OCI-LY7 (cell line): ENCODE results near the gene DDX54. TPM values are rescaled to one million over a fixed set of nuclear protein-coding genes. Genes with fewer than 3 reads are reported as not detected.

Experiments
- BruUV-seq: library from RNA; stranded (reverse); fragments of 400-500 nt; replicated peaks from 2 replicates; lab custom pipeline; 2021; lab: Mats Ljungman, UMichigan
- CTCF ChIA-PET: fragments of 300-600 bp; sonication (Branson Sonifier 250); formaldehyde crosslinking; loops from one replicate; lab custom pipeline; 2022; ENCODE audit warnings: antibody characterized with exemption; ENCODE audit not compliant: unreplicated experiment; lab: Charles Lee
- POLR2A ChIA-PET: fragments of 300-600 bp; sonication (Branson Sonifier 250); formaldehyde crosslinking; loops from one replicate; lab custom pipeline; 2022; ENCODE audit warnings: antibody characterized with exemption; lab: Charles Lee
- DNase-seq: peaks from one replicate; pipeline ENCODE4 v3.0.0-alpha.2; 2015; ENCODE audit warnings: low spot score
- H2AFZ ChIP-seq: fragments of 200-600 bp; sonication (generic), shearing (Covaris generic); 2 replicates; pipeline ENCODE4 v1.6.1; 2014; ENCODE audit warnings: mild to moderate bottlenecking, antibody characterized with exemption, low read length, moderate library complexity
- H3K27ac ChIP-seq: fragments of 200-600 bp; sonication (generic); 2 replicates; pipeline ENCODE4 v1.5.1; 2014; ENCODE audit warnings: mixed run types, low read depth, mild to moderate bottlenecking, moderate library complexity, low read length, inconsistent platforms; ENCODE audit not compliant: poor library complexity, severe bottlenecking
- H3K36me3 ChIP-seq: fragments of 200-600 bp; sonication (generic); 2 replicates; pipeline ENCODE4 v1.6.1; 2014; ENCODE audit warnings: mild to moderate bottlenecking, antibody characterized with exemption, low read length, moderate library complexity, mixed read lengths; ENCODE audit not compliant: insufficient read depth
- H3K4me1 ChIP-seq: fragments of 200-600 bp; sonication (generic); 2 replicates; pipeline ENCODE4 v1.5.1; 2014; ENCODE audit warnings: mild to moderate bottlenecking, low read length; ENCODE audit not compliant: insufficient read depth, poor library complexity, severe bottlenecking
- H3K4me2 ChIP-seq: fragments of 200-600 bp; sonication (generic); 2 replicates; pipeline ENCODE4 v1.6.1; 2014; ENCODE audit warnings: mild to moderate bottlenecking, low read length
- H3K4me3 ChIP-seq: fragments of 200-600 bp; sonication (generic); 2 replicates; pipeline ENCODE4 v1.5.1; 2014; ENCODE audit warnings: mild to moderate bottlenecking, low read depth, low read length; ENCODE audit not compliant: poor library complexity, severe bottlenecking
- H3K79me2 ChIP-seq: fragments of 200-600 bp; sonication (generic); 2 replicates; pipeline ENCODE4 v1.6.1; 2016; ENCODE audit warnings: low read depth, mild to moderate bottlenecking, low read length, moderate library complexity, mixed read lengths; ENCODE audit not compliant: insufficient read depth
- H3K9me2 ChIP-seq: fragments of 200-600 bp; sonication (generic); 2 replicates; pipeline ENCODE4 v1.6.1; 2016; ENCODE audit warnings: mild to moderate bottlenecking, low read length, mixed read lengths; ENCODE audit not compliant: insufficient read depth
- H3K9me3 ChIP-seq: fragments of 200-600 bp; sonication (generic); 2 replicates; pipeline ENCODE4 v1.6.1; 2014; ENCODE audit warnings: mild to moderate bottlenecking, mixed run types, low read length, mixed read lengths
- H4K20me1 ChIP-seq: fragments of 200-600 bp; sonication (generic); 2 replicates; pipeline ENCODE4 v1.6.1; 2014; ENCODE audit warnings: mild to moderate bottlenecking, antibody characterized with exemption, low read length, moderate library complexity, mixed read lengths; ENCODE audit not compliant: insufficient read depth
- EZH2phosphoT487 ChIP-seq: fragments of 200-600 bp; sonication (generic); IDR thresholded peaks from 2 replicates; pipeline ENCODE4 v1.6.1; 2018; ENCODE audit warnings: low read depth, borderline replicate concordance, mild to moderate bottlenecking, mixed run types, antibody characterized with exemption, low read length, moderate library complexity, mixed read lengths
- intact Hi-C: fragments of 100-400 bp; cut with micrococcal nuclease; formaldehyde crosslinking; loops from one replicate; pipeline ENCODE4 v1.10.0; 2022; ENCODE audit not compliant: unreplicated experiment
- total RNA-seq, 2 experiments: library from RNA; depleted of rRNA in 1 of 2; stranded (reverse); fragments of >200 nt in 1 of 2; shearing (Covaris generic) in 1 of 2; gene quantifications; 2 replicates each; pipeline ENCODE4 v1.2.3, GENCODE V29; 2014 to 2022
- TF ChIP-seq, protein P1 (sequence below): fragments of 200-600 bp; sonication (generic); conservative IDR thresholded peaks from 2 replicates; pipeline ENCODE4 v1.5.1; 2014; ENCODE audit warnings: mild to moderate bottlenecking, antibody characterized with exemption, low read length, moderate library complexity, mixed read lengths

Gene DDX54
- total RNA-seq, 2 experiments from 2014 or later: 87.2 to 145 TPM

DNA sequence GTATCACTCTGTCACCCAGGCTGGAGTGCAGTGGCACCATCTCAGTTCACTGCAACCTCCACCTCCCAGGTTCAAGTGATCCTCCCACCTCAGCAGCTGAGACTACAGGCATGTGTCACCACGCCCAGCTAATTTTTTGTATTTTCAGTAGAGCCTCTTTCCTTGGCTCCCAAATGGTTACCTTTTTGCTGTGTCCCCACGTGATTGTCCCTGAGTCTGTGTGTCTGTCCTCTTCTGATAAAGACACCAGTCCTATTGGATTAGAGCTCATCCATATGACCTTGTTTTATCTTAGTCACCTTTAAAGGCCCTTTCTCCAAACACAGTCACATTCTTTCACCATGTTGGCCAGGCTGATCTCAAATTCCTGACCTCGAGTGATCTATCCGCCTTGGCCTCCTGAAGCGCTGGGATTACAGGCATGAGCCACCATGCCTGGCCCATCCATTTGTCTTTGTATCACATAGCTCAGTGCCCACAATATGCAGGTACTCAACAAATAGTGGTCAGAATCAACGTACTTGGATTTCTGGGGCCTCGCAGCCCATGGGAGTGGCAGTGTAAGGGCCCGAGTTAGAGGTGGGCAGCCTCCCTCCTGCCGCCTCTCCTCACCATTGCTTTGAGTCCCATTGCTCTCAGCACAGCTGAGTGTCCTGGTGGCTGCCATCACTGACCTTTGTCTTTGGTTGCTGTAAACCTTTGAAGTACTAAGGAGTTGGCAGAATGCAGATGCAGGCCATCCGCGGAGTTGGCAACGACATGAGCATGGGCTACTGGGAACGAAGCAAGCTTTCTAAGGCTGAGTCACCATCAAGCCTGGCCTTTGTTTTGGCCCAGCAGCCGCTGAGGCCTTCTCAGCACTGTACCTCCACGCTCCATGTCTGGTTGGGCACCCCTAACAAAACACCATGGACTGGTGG, 45.3 kb upstream of the DDX54 start:
- no peaks in the 10 kb centered on the region for H4K20me1 ChIP-seq
- peaks cover 73% of the 10 kb centered on the region for H3K4me1 ChIP-seq
- H3K4me2 ChIP-seq: peak overlapping the region; percentile 57
- TF ChIP-seq, protein P1, sequence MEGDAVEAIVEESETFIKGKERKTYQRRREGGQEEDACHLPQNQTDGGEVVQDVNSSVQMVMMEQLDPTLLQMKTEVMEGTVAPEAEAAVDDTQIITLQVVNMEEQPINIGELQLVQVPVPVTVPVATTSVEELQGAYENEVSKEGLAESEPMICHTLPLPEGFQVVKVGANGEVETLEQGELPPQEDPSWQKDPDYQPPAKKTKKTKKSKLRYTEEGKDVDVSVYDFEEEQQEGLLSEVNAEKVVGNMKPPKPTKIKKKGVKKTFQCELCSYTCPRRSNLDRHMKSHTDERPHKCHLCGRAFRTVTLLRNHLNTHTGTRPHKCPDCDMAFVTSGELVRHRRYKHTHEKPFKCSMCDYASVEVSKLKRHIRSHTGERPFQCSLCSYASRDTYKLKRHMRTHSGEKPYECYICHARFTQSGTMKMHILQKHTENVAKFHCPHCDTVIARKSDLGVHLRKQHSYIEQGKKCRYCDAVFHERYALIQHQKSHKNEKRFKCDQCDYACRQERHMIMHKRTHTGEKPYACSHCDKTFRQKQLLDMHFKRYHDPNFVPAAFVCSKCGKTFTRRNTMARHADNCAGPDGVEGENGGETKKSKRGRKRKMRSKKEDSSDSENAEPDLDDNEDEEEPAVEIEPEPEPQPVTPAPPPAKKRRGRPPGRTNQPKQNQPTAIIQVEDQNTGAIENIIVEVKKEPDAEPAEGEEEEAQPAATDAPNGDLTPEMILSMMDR: no peak
- TF ChIP-seq EZH2phosphoT487: no peak
- H3K27ac ChIP-seq: peak overlapping the region; percentile 82
- intact Hi-C loops: no loop called here
- peak overlapping the region; percentile 9 for H3K4me3 ChIP-seq
- H3K79me2 ChIP-seq: peaks cover 65% of the 10 kb centered on the region; the same call in 1 of the 2 replicates
- H3K36me3 ChIP-seq: peaks cover 87% of the 10 kb centered on the region
- POLR2A ChIA-PET: interaction anchor here (0.9 to 12.4 kb wide), 5 partner anchors 9 to 46 kb away, joined by 5 to 183 read pairs (median 6); partner anchors contain the start of genes DDX54, RITA1 and TPCN1
- CTCF ChIA-PET: no interaction called here
- DNase-seq: no peak
- no peaks in the 10 kb centered on the region for H3K9me2 ChIP-seq
- no peaks in the 10 kb centered on the region for H3K9me3 ChIP-seq
- BruUV-seq: no TSS peak
- H2AFZ ChIP-seq: no peak overlapping the region

DNA sequence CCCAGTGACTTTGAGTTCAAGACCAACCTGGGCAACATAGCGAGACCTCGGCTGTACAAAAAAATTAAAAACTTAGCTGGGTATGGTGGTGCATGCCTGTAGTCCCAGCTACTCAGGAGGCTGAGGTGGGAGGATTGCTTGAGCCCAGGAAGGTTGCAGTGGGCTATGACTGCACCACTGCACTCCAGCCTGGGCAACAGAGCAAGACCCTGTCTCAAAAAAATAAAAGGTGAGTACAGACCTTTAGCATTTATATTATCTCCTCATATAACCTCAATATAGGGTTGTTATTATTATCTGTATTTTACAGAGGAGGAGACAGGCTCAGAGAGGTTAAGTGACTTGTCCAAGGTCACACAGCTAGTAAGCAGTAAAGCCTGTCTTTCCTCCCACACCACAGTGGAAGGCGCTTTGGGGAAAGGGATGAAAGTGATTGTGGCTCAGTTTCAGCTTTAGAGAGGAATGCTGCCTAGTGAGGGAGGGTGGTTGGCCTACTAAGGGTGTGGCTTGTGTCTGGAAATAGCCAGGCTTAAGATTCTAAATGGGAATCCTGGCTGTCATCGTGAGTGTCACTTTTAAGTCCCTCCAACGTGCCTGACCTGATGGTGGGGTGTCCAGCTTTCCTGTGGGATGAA, 43.2 kb upstream of the DDX54 start:
- peak overlapping the region; percentile 2 for H3K4me3 ChIP-seq
- H3K79me2 ChIP-seq: peaks cover 66% of the 10 kb centered on the region
- no peak for DNase-seq
- peaks cover 66% of the 10 kb centered on the region for H3K36me3 ChIP-seq
- H3K9me2 ChIP-seq: no peaks in the 10 kb centered on the region
- TF ChIP-seq, protein P1: no peak
- intact Hi-C loops: no loop called here
- peak overlapping the region; percentile 57 for H3K4me2 ChIP-seq
- H2AFZ ChIP-seq: no peak overlapping the region
- peaks cover 83% of the 10 kb centered on the region for H3K4me1 ChIP-seq
- BruUV-seq: no TSS peak
- ChIA-PET CTCF (no interaction called here), POLR2A (interaction anchor here (12.4 kb wide), 1 partner anchor 21 kb away, joined by 183 read pairs; no protein-coding TSS in a partner anchor)
- H3K9me3 ChIP-seq: no peaks in the 10 kb centered on the region
- H3K27ac ChIP-seq: peak overlapping the region; percentile 82
- no peaks in the 10 kb centered on the region for H4K20me1 ChIP-seq
